22Rv1 (cell line): ENCODE data around the gene MSN.

Source experiments
- H3K27ac ChIP-seq: fragments of 450-650 bp; 2 replicates; pipeline ENCODE4 v1.5.1; 2017
- ZFX ChIP-seq: fragments of 450-650 bp; IDR thresholded peaks from 2 replicates; pipeline ENCODE4 v1.6.1; 2017; ENCODE audit warnings: antibody characterized with exemption, borderline replicate concordance
- TF ChIP-seq, protein P1 (sequence below): fragments of 450-650 bp; IDR thresholded peaks from 2 replicates; pipeline ENCODE4 v1.5.1; 2017; ENCODE audit warnings: mild to moderate bottlenecking

The MSN gene

DNA sequence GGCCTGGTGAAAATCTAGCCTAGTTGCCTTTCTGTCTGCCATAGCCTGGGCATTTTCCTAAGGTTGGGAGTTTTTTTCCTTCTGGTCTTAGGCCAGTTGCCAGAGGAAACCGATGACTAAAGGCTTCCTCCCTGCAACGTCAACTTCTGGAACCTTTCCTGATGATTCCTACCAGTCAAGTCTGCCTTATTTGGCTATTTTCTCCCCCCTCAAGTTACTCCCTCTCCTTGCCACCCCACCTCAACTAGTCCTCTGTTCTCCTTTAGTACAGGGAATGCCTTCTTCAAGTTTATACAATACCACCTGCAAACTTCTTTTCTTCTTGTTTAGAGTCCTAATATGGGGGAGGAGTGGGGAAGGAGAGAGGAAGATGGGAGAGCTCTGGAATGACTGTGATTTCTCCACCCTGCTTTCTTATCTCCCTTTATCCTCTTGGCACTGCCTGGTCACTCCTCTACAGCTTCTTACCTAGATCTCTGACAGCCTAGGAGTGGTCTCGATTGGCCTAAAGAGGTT is 10.6 kb downstream of the MSN start:
- no peak overlapping the region for H3K27ac ChIP-seq
- TF ChIP-seq ZFX = no peak
- TF ChIP-seq, protein P1, sequence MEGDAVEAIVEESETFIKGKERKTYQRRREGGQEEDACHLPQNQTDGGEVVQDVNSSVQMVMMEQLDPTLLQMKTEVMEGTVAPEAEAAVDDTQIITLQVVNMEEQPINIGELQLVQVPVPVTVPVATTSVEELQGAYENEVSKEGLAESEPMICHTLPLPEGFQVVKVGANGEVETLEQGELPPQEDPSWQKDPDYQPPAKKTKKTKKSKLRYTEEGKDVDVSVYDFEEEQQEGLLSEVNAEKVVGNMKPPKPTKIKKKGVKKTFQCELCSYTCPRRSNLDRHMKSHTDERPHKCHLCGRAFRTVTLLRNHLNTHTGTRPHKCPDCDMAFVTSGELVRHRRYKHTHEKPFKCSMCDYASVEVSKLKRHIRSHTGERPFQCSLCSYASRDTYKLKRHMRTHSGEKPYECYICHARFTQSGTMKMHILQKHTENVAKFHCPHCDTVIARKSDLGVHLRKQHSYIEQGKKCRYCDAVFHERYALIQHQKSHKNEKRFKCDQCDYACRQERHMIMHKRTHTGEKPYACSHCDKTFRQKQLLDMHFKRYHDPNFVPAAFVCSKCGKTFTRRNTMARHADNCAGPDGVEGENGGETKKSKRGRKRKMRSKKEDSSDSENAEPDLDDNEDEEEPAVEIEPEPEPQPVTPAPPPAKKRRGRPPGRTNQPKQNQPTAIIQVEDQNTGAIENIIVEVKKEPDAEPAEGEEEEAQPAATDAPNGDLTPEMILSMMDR = no peak

DNA sequence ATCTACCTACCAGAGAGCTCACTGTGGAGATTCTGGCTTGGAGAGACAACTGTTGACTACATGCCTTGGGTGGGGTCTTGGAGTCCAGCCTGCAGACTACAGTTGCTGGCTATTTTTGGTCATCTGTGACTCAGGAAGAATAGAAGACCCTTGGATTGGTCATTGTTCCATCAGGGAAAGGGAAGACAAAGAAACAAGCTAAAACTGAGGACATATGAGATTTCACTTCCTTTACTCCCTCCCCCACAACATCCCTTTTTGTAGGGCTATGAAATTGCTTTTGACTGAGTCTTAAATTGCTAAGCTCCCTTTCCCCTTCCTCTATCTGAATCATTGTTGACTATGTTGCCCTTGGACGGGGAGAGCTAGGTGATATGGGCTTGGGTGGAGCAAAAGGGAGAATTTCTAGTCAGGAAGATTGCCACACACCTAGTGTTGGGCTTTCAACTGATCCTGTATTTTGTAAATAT is 11.7 kb downstream of the MSN start:
- TF ChIP-seq ZFX = no peak
- TF ChIP-seq, protein P1 = no peak
- no peak overlapping the region for H3K27ac ChIP-seq

DNA sequence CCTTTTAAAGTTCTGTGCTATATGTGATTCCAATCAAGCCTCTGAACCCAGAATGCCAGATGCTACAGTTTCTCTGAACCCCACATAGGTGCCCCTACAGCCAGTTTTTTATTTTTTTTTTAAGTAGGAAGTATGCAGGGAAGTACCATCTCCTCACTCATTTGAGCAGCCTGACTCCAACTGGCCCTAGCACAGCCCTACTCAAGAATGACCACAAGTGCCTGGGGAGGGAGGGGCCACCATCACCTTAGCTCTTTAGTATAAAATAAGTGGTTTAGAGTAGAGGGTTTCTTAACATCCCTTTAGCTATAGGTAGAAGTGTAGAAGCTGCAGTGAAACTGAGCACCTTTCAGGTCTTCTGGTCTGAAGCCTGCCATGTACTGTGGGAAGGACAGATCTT is 14.4 kb downstream of the MSN start:
- no peak overlapping the region for H3K27ac ChIP-seq
- TF ChIP-seq, protein P1 = no peak
- TF ChIP-seq ZFX = no peak

DNA sequence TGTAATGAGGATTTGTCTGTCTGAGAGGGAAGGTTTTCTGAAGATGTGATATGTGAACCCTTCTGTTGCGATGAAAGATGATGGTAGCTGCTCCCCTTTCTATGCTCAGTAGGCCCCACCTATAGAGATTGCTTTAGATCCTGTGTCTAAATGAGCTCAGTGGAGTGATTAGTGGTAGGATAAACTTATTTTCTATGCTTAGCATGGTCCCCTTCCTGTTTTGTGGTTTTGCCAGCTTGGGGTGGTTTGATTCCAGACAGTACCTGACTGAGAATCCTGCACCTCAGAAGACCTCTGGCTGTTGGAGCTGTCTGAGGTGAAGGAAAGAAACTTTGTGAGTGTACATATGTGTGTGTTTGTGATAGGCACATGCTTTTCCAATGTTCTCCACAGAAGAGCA is 17.7 kb downstream of the MSN start:
- TF ChIP-seq ZFX = no peak
- TF ChIP-seq, protein P1 = no peak
- no peak overlapping the region for H3K27ac ChIP-seq

DNA sequence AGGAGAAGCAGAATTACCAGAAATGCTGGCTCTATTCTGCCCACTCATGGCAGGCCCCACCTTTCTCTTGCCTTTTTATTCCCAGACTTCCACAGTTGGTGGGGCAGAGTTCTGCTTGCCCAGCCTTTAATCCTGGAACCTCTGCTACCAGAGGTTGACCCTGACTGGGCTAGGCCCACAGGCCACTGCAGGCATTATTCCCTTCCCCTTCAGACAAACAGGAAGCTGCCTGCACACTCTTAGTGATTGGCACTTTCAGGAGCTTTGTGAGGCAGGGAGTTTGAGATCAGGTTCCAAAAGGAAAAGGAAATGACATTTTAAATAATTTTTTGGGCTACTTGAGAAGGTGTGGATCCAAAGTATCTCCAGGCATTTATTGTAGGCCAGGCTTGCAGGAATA is 18.8 kb downstream of the MSN start:
- no peak for TF ChIP-seq ZFX
- TF ChIP-seq, protein P1 = no peak
- H3K27ac ChIP-seq = no peak overlapping the region

DNA sequence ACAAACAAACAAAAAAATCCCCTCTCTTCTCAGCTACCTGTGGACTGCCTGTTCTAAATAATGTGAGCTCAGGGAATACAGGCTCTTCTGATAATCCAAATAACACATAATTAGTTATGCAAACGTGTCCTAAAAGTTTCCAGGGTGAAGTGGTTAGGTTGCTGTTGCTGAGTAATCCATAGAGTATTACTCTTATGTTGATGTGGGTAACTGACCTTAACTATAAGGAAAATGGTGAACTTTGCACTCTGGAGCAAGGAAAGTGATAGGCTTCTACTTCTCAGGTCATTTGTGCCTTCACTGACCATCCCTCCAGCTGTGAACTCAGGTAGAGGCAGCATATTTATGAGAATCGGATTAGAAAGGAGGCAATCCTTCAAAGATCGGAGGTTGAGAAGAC is 19.9 kb downstream of the MSN start:
- TF ChIP-seq ZFX = no peak
- TF ChIP-seq, protein P1 = no peak
- H3K27ac ChIP-seq = no peak overlapping the region

DNA sequence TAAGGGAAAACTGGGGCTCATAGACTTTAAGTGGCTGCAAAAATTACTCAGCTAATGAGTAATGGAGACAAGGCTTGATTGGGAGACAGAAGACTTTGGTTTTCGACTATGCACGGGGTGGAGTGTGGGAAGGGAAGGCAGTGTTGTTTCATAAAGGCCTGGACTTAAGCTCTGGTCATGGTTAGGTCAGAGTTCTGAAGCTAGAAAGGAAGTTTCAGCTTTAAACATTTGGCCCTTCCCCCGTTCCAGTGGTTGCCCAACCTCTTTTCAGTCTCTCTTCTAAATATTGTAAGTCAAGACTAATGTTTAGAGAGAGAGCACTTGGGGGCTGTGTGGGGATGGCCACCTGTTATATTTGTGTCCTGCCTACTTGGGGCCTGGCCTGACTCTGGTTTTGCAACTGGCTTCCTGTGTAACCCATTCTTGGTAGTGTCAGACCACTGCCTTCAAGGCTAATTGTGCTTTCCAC is 21.0 kb downstream of the MSN start:
- no peak overlapping the region for H3K27ac ChIP-seq
- TF ChIP-seq ZFX = no peak
- TF ChIP-seq, protein P1 = no peak
